ENCODE measurements around the gene SIPA1L2.
A peak's percentile ranks its signal among the peaks of the same experiment; 100 is the strongest.

Gene SIPA1L2

DNA sequence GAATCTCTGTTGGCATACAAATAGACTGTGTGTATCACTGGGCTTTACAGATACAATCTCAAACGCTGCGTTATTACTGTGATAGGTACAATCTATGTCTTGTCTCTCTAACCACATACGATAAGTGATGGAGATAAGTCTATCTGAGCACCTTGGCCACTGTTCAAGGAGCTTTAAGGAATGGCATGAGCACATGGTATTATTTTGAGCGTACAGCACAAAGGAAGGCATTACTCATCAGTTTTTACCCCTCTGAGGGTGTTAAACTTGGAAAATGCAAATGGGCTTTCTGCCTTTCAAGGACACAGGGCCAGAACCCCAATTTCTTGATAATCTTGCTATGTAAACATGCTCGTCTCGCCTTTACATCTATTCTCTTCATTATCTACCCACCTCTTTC is 11.6 kb upstream of the SIPA1L2 start:
- no peak for DNase-seq

DNA sequence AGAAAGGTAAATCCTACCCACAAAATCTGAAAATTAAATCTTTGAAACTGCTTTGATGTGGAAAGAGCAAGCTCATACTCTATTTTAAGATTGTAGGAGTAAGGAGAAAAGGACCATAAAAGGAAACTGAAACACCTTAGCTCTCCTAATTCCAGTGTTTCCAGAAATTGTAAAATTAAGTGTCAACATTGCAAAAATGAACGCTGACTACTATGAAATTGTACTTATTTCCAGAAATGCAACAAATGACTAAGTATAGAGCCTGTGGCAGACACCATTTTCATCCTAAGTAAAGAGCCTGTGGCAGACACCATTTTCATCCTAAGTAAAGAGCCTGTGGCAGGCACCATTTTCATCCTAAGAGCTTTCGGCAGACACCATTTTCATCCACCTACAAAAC is 6.9 kb upstream of the SIPA1L2 start:
- no peak for DNase-seq

DNA sequence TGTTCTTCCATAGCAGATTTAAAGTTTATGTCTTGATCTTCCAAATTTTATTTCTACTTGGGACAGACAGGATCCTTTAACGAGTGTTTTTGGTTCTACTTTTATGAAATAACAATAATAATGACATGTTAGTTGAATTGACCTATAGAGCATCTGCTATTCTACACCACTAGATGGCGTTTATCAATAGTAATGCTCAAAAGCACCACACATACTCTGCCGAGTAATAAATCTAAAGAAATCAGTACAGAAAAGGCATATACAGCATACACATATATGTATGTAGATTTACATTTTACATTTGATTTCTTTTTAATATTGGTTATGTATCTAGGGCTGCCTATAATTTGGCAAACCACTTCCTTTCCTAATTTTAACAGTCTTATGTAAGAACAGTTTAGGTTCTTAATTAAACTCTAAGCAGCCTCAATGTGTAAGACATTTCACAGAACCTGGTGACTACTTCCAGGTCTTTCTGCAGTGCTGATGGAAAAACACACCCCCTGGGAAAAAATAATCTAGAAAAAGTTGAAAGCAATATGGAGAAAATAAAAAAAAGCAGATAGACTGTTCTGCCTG is 5.9 kb upstream of the SIPA1L2 start:
- no peak for DNase-seq

DNA sequence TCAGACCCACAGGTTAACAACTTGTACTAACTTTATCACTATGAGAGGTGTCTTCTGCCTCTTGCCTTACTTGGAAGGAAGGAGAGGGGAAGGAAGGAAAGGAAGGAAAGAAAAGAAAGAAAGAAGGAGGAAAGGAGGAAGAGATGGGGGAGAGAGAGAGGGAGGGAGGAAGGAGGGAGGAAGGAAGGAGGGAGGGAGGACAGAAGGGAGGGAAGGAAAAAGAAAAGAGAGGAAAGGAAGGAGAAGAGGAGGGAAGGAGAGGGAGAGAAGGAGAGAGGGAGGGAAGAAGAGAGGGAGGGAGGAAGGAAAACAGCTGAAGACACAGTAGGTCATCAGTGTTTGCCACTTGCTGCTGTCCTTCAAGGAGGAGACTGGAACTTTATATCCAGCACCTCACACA is 5.3 kb upstream of the SIPA1L2 start:
- DNase-seq: no peak

DNA sequence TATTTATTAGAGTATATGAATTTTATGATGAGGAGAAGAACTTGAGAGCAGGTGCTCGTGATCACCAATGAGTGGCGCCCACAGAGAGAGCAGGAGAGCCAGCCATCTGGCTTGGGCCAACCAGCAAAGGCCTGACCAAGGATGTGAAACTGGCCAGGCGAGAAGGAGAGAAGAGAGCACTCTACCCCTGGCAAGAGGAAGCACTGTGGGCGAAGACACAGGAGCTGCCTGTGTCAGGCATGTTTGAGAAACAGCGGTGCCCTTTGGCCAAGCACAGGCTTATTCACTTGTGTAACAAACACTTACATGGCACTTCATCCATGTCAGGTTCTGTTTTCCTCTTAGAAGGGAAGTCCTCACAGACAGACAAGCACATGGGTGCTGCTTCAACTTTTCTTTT is 4.2 kb upstream of the SIPA1L2 start:
- no peak for DNase-seq

DNA sequence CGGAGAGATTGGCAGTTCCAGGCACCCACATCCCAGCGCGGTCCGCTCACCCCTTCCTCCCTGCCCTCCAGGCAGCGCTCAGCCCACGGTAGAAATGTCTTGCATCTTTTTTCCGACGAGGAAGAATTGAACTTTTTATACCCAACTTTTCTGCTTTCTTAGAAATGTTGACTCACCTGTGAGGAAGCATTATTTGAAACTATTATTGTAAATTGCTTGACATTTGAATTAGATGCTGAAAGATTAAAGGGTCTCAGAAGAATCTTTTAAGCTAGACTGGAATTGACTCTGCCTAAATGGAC is 912 bp upstream of the SIPA1L2 start:
- no peak for DNase-seq

DNA sequence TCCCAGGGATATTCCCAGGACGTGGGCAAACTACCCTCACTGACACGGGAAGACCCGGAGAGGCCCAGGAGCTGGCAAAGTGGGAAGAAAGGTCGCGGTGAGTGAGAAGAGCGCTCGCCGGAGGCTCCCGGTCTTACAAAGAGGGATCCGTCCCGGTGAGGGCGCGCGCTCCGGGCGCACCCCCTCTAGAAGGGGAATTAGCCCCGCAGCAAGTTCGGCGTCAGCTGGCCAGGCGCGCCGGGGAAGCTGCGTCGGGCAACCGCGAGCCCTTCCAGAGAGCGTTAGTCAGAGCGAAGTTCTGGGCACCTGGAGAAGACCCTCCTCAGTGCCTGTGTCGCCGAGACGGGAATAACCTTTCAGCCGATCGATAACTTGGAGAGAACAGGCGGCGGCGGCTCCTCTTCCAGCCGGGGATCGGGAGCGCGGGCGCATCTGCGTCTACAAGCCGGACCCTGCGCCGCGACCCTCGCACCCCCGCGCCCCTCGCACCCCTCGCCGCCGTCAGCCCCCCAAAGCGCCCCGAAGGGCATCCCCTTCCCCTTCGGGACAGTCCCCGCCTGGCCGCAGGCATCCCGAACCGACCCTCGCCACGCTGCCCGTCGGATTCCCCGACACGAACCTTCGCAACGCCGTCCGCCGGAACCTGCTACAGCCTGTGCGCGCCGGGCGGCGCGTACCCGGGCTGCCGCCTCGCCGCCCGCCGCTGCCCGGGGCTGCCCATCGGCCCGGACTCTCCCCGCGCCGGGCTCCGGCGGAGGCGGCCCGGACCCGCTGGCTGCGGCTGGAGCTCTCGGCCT is 485 bp downstream of the SIPA1L2 start:
- DNase-seq: peak; percentile 8 to 22

DNA sequence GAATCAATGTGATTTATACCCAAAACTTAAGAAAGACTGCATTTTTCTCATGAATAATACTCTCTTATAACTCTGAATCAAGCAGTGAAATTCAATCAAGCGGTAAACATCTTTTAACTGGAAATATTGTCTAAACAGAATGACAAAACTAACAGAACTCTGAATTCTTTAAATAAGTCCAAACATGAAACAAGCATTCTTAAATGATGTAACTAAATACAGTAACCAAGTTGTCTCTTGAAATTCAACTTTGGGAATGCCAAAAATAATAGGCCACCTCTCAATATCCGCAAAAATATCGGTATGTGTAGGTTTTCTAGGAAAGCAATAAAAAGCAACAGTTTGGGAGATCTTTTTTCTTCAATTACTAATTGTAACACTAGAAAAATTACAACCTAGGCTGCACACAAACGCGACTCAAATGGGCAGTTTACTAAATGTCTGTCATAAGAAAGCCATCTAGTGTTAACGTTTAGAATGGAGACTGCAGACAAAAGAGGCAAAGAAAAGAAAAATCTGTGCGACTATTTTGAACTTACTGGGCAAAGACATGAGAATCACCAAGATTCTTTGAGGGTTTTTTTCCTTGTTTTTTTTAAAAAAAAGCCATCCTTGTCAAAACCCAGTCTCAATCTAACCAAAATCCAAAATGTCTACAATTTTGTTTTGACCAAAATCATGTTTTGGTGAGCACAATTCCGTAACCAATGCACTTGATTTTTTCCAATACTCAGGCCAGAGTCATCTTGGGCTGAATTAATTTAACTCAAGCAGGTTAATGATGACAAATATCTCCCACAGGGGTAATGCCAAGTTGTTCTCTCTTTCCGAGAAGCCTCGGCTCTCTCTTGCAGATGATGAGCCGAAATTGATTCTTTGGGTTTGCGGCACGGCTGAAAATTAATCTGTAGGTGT is 1.3 kb downstream of the SIPA1L2 start:
- DNase-seq: peak in 1 of 2 donors; percentile 13

DNA sequence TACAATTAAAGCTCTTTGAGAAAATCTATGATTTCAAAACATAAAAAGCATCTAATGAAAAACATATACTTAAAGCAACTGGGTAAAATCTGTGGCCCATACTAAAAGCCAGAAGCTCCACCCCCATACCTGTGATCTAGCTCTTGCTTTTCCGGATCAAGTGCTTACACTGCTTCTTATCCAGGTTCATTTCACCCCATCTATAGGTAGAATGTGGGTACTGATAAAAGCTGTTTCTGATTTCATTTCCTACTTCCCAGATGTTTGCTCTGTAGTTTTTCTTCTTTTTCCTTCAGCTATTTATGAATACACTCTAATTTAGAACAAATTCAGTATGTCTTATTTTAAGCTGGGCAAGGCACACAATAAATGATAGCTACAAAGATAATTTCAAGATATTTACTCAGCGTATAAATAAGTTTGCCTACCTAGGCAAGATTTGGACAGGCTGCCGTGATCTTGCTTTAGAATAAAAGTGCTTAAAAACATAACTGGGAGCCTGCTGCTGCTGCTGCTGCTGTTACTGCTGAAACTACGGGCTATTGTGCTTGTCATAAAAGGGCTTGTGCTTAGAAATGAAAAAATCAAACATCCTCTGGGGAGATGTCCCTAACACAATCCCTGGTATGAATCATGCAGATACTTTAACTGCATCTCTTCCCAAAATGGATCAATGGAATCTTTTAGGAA is 2.1 kb downstream of the SIPA1L2 start:
- no peak for DNase-seq

- DNase-seq: no peak
These were observed 2.8 kb downstream of the SIPA1L2 start for GRCh38 chr1:232627171-232627570.

GRCh38 chr1:232626452-232626851 is 3.5 kb downstream of the SIPA1L2 start:
- DNase-seq: no peak

DNA sequence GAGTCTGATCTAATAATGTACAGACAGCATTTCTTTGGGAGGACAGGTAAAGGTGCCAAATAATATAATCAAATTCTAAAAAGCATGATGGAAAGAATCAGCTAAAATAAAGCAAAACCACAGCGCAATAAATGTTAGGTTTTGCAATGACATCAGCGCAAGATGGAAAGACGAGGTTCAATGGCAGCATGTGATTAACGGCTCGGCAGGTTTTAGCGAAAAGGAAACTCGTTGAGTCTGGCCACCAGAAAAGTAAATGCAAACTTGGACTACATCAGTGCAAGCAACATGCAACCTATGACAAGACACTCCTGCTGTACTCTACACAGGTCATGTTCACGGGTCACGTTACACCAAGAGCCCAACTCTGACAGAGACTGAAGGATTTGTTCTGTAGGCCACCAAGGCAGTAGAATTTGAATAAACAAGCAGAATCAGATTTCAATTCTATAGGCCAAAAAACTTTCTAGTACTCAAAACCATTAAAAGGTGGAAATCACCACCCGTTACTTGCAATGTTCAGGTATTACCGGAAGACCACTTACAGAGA is 4.5 kb downstream of the SIPA1L2 start:
- DNase-seq: no peak

- no peak for DNase-seq
These were observed 5.2 kb downstream of the SIPA1L2 start for GRCh38 chr1:232624546-232625281.

GRCh38 chr1:232622981-232623380 is 7.0 kb downstream of the SIPA1L2 start:
- DNase-seq: no peak

GRCh38 chr1:232622378-232622777 is 7.6 kb downstream of the SIPA1L2 start:
- DNase-seq: no peak

DNA sequence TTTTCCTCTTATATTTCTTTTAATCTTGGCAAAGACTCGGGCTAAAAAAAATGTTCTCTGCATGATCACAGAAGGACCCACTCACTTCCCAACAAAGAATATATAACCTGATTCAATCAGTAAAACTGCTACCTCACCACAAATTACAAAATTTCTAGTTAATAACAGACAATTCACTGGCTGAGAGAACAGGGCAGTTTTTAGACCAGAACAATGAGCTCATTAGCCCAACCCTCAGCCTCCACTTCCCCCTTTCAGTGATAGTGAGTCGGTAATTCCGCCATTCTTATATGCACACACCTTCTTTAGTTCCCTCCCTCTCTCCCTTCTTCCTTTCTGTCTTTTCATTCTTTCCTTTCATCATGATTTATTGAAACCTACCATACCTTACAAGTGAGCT is 8.9 kb downstream of the SIPA1L2 start:
- DNase-seq: no peak

DNA sequence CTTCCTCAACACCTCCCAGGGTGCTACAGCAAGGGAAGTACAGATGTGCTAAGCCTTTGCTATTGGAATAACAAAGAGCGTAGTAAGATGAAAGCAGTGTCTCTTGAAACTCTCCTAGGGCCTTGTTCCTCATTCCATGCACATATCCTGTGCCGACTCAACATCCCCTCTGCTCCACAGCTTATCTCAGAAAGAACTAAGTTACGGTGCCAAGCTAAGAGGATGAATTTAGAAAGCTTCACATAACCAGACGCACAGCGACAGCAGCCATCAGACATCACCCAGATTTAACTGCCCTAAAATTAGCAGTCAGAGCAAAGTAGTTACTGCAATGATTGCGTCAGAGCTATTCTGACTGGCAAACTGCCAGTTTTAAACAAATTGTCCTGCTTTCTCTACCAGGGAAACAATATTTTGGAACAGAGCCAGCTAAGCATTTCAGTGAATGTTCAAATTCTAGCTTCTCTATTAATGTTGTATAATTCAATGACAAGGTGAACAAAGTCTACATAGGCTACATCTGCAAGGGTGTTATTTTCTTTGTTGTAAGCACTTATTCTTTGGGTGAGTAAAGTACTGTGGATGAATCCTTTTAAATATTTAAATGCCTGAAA is 9.5 kb downstream of the SIPA1L2 start:
- no peak for DNase-seq

DNA sequence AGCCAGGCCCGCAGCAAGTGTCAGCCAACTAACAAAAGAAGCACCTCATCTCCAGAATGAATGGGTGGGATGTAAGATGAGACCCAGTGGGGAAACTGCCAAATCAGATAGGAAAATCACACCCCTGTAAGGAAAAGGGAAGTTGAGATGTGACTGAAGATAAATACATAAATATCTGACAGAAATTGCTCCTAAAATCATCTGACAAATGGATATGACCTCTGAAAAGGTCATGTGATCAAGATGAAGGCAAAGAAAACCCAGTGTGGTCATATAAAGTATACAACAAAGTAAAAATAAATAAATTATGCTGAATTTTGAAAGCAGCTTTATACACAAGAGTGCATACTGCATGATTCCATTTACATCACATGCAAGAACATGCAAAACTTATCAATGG is 12.7 kb downstream of the SIPA1L2 start:
- DNase-seq: no peak

DNA sequence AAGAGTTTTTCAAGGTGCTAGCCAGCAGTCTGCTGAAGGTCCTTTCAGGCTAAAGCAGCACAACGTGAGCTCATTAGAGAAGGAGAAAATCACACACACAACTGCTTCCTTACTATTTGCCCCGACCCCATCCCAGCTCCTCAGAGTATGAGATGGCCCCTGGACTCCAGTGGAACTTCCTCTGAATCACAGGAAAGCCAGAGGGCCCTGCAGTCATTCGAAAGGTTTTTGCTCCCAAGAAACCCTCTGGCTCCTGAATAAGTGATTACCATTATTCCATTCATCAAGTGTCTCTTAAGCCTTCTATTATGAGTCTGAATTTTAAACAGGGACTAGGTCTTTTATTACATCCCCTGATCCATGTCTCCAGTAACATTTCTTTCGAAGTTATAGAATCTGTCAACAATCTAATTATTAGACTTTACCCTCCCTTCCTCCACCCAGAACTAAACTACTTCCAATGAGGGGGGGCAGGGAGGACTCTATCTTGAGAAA is 14.6 kb downstream of the SIPA1L2 start:
- no peak for DNase-seq

GRCh38 chr1:232614811-232615210 is 15.1 kb downstream of the SIPA1L2 start:
- DNase-seq: no peak

DNA sequence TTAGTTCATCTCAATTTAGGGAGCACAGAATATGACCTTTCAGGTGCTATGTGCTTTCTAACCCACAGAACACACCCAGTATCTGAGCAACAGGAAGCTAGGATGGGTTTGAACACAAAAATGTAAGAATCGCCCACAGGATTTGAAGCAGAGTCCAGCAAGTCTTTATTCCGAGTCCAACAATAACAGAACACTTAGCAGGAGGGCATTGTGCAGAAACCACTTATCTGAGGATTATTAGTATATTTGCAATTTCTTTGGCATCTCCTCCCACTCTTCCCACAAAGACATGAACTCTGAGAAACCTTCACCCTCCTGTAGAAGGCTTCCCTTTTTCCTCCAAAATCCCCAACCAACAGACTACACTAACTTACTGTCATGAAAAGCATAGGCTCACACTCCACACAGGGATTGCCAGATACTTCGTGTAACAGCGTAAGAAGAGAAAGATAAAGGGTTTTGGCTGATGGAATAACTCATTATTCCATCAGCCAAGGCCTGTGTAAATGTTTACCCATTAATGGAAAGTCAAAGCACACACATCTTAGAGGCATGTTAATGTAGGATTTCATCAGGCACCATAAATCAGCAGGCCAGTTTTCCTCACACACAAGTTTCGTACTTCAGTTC is 16.1 kb downstream of the SIPA1L2 start:
- no peak for DNase-seq

Data from stimulated activated CD4-positive, alpha-beta T cell treated with anti-CD3 and anti-CD28 coated beads, Interleukin-2, amount 100 ng/mL, for 48 hours (primary cell).